HS-5 (cell line): ENCODE results near the gene TADA2A.

Source experiments
- DNase-seq: peaks from one replicate; pipeline ENCODE4 v3.0.0-alpha.2; 2012; ENCODE audit warnings: low read depth

The TADA2A gene

DNA sequence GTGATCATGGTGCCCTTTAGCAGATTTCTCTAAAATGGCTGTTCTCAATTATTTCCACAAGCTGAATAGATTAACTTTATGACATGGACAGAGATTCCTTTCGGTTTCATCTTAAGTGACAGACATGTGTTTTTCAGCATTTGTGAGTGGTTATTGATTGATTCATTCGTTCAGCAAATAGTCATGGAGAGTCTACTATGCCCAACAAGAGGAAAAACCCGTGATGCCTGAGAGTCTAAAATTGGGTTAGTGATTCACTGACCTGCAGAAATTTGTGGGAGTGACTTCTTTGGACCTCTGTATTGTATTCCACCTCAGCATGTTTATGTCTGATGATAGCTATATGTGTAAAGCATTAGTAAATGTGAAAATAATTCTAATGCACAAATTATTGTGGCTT is 55.0 kb downstream of the TADA2A start:
- no peak for DNase-seq

DNA sequence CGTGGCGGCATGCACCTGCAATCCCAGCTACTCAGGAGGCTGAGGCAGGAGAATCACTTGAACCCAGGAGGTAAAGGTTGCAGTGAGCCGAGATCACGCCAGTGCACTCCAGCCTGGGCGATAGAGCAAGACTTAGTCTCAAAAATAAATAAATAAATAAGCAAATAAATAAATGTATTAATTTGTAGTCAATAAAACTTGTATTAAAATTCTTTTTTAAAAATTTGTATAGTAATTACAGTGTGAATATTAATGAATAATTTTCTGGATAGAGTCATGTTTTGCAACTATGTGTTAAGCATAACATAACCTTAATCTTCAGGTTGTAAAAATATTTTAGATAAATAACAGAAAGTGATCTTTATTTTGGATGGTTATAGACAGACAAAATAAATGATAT is 55.8 kb downstream of the TADA2A start:
- DNase-seq: no peak

DNA sequence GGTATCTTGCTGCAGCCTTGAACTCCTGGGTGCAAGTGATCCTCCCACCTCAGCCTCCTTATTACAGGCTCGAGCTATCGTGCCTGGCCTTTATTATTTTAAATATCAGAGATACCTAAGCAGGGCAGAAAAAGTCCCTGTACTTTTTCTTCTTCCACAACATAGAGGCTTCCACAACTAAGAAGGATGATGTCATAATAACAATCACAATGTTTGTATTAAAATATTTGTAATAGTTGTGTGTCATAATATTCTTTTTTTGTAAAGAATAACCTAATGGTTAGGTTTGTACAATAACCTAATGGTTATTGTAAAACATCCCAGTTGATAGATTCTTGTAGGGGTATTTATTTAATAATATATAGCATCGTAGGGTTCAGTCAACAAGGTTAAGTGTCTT is 56.4 kb downstream of the TADA2A start:
- DNase-seq: no peak

DNA sequence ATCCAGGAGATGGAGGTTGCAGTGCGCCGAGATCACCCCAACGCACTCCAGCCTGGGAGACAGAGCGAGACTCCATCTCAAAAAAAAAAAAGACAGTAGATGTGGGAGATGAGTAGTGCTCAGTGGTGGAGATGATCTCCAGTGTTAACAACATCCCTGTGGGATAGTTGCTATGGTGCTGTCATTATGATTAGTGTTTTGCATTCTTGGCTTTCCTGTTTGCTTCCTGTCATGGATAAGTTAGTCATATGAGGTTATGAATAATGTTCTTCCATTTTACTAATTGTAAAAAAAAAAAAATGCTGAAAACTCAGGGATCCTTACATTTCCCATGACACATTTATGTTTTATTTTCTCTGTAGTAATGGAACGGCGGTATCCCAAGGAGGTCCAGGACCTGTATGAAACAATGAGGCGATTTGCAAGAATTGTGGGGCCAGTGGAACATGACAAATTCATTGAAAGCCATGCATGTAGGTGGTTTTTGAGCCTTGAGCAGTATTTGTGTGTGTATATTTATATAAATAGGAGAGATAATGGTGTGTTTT is 58.5 kb downstream of the TADA2A start:
- peak; percentile 70 for DNase-seq

DNA sequence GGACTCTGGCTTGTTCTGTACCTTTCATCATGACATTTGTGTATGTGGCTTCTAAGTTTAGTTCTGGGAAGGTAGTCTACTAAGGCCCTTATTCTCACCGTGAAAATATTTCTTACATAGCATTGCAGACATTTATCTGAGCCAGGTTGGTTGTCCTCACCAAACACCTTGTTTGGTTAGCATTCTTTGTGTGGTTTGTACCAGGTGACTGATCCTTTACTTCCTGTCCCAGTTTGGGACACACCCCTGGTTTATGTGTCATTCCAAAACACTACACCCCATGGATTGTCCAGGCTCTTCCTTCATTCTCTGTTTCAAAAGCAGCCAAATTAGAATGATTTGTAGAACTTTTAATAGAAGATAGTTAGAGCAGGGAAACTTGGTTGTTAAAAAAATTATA is 59.8 kb downstream of the TADA2A start:
- DNase-seq: no peak

DNA sequence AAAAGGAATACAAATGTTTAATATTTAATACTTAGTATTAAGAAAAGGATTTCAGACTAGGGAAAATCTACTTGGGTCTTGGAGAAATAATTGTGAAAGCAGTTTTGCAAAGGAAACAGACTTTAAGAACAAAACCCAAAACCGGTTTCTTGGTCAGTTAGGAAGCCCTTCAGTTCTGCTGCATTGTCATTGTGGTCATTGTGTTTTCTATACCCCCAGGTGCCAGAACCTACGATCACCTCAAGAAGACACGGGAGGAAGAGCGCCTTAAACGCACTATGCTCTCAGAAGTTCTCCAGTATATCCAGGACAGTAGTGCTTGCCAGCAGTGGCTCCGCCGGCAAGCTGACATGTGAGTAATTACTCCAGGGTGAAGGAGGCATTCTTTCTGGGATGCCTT is 63.5 kb downstream of the TADA2A start:
- DNase-seq: no peak

DNA sequence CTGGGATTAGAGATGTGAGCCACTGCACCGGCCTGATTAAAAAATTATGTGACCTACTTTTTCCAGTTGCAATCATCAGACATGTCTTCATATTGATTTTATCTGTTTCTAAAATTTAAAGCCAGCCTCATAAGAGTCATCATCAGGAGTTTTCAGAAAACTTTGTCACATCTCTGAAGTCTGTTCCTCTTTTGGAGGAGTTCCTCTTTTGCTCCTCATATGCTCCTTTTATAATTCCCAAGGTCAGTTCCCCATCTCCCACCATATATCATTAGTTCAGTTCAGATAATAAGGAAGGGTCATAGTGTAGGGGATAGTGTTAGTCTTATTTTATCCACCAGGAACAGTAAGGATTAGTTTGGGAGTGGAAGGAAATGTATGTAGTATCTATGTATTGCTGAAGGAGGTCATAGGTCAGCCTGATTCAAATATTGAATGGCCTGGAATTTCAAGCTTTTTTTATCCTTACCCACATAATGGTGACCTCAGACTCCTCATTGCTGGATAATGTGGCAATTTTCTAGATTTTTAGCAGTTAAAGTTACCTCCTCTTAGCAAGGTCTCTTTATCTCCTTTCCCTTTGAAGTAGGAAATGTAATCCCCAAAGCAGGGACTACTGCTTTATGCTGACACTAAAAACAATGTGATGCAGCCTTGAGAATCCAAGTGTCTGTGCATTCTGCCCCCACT is 69.2 kb downstream of the TADA2A start:
- no peak for DNase-seq

DNA sequence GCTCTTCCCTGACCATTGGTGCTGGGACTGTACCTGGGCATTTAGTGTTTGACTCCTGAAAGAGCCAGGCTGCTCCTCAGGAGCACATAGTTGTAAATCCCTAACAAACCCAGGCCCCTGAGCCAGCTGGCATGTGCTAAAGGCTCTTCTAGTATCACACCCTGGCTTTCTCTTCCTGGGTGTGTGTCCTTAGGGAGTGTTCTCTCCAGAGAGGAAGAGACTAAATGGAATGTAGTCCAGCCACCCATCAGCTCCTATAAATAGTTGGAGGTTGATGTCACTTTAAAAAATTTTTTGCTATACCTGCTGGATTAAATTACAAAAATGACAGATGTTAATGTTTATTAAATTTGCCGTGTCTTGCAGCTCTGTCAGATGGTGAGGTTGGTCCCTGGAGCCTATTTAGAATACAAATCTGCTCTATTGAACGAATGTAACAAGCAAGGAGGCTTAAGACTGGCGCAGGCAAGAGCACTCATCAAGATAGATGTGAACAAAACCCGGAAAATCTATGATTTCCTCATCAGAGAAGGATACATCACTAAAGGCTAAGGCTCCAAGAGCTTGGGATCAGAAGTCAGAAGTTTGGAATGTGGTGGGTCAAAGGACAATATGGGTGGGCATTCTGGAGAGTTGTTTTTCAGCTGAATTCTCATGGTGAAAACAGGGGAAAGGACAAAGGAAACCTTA is 69.9 kb downstream of the TADA2A start:
- DNase-seq: peak; percentile 62

DNA sequence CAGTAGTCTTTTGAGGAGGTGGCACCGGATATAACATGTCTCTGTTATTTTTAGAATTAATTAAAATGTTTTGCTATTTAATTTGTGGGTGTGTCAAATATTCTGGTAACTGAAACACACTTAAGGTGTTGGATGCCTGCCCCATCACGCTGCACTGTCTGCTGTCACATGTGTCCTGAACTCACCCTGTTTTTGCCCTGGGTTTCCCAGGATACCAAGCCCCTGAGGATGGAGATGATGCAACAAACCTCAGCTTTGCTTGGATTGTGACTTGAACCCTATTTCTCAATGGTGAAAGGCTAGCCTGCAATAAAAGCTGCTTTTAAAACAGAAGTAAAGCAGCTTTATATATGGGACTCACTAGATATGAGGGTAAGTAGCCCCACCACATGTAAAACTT is 71.5 kb downstream of the TADA2A start:
- DNase-seq: no peak

DNA sequence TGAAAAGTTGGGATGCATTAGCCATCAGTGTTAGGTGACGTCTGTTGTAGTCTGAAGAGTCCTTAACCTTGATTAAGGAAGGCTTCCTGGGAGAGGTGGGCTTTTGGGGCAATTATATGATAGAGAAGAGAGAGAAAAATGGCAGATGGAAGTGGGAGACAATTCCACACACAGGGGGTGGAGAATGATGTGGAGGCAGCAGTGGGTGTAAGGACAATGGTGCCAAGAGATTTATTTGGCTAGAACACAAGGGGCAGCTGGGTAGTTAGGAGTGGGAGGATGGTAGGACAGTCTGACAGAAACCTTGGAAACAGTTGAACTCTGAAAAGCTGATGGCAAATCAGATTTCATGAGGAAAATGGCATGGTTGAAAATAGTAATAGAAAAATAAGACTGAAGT is 72.3 kb downstream of the TADA2A start:
- DNase-seq: no peak

DNA sequence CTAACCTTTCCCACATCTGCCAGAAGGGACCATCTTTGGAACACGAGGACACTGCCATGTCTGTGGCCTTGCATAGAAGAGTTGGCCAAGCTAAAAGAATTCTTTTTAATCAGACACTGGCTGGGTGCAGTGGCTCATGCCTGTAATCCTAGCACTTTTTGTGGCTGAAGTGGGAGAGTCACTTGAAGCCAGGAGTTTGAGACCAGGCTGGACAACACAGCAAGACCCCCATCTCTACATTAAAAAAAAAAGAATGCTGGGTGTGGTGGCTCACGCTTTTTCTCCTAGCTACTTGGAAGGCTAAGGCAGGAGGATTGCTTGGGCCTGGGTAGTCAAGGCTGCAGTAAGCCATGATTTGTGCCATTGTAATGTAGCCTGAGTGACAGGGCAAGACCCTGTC is 73.7 kb downstream of the TADA2A start:
- DNase-seq: no peak

DNA sequence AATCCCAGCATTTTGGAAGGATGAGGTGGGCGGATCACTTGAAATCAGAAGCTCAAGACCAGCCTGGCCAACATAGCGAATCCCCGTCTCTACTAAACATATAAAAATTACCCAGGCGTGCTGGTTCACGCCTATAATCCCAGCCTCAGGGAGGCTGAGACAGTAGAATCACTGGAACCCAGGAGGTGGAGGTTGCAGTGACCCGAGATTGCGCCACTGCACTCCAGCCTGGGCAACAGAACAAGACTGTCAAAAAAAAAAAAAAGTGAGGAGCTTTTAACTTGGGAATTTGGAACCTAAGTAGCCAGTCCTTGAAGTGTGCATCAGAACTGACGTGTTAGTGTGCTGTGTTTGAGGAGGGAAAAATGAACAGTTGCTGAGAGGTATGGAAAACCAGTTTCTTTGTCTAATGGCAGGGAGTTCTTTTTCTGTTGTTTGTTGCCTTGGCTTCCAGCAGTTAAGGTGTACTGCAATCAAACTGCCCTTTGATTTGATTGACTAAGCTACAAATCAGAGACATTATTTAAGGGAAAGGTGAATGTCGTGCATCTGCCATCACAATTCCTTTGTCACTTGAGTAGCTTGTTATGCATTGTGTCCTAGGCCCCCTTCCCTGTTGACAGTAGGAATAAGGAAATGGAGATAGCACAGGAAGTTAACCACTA is 74.4 kb downstream of the TADA2A start:
- DNase-seq: no peak

DNA sequence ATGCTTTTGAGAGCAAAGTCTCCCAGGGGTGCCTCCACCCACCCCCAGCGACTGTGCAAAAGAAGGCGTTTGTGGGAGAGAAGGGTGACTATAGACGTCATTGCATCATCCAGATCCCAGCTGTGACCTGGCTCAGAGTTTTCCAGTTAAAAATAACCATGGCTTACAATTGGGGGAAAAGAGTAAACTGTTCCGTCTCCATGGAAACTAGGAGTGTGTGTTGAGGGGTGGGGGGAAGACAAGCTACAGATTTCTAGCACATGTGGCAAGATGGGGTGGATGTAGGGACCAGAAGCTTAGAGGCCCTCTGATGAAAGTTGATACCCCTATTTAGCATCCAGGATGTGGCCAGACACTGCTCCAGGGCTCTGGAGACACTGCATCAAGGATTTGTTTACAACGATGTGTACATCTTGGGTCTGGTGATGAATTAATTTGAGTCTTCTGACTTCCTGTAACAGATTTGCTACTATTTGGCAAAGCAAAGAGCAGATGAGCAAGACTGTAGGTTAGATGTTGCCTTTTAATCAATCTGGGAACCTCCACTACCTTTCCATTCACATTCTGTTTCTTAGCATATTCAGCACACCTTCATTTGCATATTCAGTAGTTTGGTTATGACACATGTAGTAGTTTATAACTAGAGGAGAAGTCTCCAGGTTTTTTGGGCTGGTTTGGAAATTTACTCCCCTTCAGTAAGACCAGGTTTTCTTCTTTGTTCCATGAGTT is 76.8 kb downstream of the TADA2A start:
- DNase-seq: no peak

DNA sequence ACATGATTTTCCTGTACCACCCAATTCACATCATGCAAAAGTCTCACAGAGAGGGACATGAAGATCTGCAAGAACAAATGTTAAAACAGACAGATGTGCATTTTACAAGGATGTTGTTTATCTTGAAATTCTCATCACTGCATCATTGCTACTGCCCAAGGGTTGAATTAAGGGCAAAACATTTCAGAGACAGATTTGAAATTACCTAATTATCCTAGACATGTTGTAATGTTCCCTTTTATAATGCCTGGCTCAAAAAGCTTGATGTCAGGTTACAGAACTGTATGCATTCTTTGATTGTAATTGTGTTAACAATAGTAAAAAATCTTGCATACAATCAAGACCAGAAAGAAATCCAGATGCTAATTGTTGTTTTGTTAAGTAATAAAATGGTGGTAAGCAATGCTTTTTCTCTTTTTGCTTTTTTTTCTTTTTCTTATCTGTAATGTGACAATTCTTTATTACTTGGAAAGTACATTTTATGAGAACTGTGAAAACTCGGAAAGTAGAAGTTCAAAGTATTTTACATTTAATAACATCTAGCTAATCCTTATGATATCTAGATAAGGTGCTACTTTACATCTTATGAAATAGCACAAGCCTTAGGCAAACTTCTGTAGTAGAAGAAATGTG is 79.4 kb downstream of the TADA2A start:
- no peak for DNase-seq

DNA sequence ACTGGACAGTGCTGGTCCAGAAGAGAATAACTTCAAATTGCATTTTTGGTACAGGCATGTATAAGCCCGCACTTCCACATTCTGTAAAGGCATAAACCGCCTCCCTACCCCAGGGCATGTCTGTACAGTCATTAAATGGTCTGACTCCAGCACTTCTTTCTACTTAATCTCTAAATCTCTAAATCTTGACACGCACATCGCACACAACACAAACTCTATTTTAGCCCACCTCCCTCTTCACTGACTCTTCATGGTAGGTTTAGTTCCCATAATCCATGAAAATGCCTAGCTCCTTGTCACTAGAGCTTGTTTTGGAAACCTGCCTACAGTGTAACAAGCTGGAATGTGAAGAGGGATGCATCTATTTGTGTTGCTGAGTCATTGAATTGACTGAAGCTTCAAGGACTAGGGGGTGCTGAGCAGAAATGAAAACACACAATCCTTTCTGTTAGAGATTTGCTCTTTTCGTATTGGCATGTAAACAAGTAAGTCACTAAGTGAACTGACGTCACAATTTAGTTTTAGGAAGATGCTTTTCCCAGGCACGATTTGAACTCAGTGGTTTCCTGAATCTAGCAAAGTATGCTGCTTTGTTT is 81.4 kb downstream of the TADA2A start:
- DNase-seq: peak; percentile 70

DNA sequence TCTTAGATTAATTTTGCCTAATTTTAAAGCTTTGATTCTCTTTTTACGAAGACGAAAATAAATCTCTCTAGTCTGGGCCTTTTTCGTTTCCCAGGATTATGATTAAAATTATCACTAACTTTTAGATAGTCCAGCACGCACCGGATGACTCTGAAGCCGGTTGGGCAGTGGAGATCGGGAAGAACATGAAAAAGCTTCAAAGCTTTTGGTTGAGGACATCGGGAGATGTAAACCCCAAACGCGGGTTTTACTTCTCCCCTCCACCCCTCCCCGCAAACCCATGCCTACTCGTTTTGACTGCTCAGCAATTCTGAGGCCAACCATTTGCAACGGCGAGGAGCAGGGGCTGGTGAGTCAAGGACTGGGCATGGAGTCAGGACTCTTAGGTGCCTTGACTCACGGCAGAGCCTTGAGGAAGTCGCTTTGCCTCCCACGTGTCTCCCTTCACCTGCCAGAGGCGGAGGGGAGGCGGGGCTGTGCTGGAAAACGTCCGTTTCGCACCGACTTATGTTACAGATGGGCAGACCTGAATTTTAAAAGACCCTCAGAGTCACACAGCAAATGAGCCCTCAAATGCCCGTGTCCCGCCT is 82.0 kb downstream of the TADA2A start:
- peak; percentile 80 for DNase-seq

DNA sequence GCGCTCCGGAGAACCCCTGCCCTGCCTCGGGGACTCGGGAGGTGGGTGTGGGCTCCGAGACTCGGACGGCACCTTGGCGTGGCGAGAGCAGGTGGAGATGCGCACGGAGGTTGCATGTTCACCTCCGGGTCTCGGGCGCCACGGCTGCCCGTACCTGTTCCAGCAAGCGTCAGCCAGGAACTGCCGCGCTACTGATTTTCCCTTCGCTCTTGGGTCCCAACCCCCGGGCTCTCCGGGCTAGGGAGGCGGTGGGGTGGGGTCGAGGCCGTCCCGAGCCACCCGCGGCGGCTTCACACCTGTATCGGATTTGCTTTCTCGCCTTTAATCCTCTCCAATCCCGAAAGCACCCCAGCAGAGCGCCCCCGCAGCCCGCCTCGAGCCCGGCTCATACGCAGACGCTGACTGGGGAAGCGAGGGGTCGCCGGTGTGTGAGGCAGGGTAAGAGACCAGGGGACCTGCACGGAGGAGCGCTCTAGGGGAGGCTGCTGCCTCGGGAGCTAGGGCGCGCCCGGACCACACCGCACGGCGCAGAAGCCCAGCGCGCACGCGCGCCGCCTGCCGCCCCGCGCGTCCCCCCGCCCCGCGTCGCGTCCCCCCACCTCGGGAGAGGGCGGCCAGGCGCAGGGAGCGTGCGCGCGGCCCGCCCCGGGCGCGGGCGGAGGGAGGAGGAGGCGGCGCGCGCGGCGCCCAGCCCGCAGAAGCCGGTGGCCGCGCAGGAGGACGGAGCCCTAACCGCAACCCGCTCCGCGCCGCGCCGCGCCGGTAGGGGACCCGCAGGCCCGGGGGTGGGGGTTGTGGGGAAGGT is 82.7 kb downstream of the TADA2A start, which contains the start of gene DUSP14:
TSS of gene DUSP14 (plus strand) at position 695 of the 805 bp plus-strand sequence. CDS start 22,382 bp downstream, outside the sequence.
- DNase-seq: no peak

DNA sequence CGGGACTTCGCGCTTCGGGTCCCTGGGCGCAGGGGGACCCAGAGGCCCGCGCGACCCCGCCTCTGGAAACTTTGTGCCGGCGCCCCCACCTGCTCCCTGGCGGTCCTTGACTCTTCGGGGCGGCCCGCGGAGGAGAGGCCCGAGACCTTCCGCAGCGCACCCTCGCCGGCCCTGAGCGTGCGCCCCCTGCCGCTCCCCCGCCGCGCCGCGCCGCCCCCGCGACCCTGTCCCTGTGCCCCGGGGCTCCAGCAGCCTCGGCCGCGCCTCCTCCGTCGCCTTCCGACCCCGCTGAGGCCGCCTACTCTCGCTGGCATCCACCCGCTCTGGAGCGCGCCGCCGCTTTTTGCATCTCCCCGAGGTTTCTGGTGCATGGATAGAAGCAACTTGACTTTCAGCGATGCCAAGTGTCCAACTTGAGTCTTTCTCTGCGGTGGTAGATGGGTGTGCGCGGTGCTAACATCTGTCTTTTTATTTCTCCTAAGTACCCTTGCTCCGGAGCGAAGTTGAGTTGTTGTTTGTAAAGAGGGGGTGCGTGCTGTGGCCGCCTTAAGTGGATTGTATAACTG is 83.4 kb downstream of the TADA2A start:
- DNase-seq: no peak
